AG09319 (cell line): ENCODE measurements around the gene SOCS7.

Source experiments
- DNase-seq: peaks from one replicate; pipeline ENCODE4 v3.0.0-alpha.2; 2010; ENCODE audit warnings: low read depth; ENCODE audit errors: extremely low read depth
- CTCF ChIP-seq: IDR thresholded peaks from 2 replicates; pipeline ENCODE4 v1.5.1; 2011; ENCODE audit warnings: low read depth, mild to moderate bottlenecking, inconsistent platforms, low read length, moderate library complexity

The SOCS7 gene

DNA sequence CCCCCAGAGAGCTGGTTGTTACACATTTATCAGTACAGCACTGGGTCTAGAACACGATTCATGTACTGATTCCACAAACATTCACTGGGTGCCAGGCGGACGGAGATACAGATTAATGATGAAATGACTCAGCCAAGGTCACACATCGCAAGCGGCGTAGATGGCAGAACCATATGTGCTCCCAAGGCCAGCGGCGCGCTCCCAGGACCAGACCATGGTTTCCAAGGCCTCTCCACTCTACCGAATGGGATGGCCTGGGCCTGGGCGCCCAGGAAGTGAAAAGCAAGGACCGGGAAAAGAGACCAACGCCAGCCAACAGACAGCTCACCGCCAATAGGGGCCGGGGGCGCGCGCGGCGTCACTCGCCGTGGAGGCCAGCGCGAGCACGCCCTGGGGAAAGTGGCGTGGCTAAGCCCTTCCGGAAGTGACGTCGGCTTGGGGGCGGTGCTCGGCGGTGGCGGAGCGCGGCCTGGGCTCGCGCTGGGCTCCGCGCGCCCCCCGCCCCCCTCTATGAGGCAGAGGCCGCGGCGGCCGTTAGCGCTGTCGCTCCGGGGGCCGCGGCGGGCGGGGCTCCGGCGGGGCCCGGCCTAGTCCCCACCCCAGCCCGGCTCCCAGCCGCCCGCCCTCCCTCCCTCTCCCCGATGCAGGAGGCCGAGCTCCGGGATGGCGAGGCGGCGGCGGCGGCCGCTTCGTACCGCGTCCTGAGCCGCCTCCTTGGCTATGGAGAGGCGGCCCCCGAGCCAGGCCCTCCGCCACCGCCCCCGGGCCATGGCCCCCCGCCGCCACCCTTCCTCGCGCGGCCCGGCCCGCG is at the start of gene SOCS7:
SOCS7 (plus strand) TSS at position 433 of the 811 bp plus-strand sequence; CDS start at position 642, 209 bp downstream.
- no peak for TF ChIP-seq CTCF
- peak; percentile 74 for DNase-seq

DNA sequence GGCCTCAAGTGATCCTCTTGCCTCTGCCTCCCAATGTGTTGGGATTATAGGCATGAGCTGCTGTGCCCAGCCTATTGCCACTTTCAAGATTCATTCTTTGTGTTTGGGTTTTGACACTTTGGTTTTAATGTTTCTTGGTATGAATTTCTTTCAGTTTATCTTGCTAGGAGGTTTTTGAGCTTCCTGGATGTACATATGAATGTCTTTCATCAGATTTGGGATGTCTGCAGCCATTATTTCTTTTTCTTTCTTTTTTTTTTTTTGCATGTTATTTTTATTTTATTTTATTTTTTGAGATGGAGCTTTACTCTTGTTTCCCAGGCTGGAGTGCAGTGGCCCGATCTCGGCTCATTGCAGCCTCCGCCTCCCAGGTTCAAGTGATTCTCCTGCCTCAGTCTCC is 36.1 kb upstream of the SOCS7 start:
- no peak for TF ChIP-seq CTCF
- DNase-seq: no peak

- TF ChIP-seq CTCF: no peak
- no peak for DNase-seq
These were observed 34.6 kb upstream of the SOCS7 start for GRCh38 chr17:38317081-38317480.

- no peak for DNase-seq
These were observed 31.2 kb upstream of the SOCS7 start for GRCh38 chr17:38320482-38320881.

GRCh38 chr17:38322156-38322779 is 29.4 kb upstream of the SOCS7 start:
- DNase-seq: no peak
- peak; percentile 59 for TF ChIP-seq CTCF

More at GRCh38 chr17:38320482-38320881, 31.2 kb upstream of the SOCS7 start:
- TF ChIP-seq CTCF: no peak

- no peak for DNase-seq
- TF ChIP-seq CTCF: no peak
These were observed 28.7 kb upstream of the SOCS7 start for GRCh38 chr17:38322897-38323296.

GRCh38 chr17:38324141-38324697 is 27.4 kb upstream of the SOCS7 start:
- TF ChIP-seq CTCF: no peak
- no peak for DNase-seq
